HepG2 (cell line): Measurements from ENCODE around the gene DGCR6L. TPM values are rescaled to one million over a fixed set of nuclear protein-coding genes. Genes with fewer than 3 reads are reported as not detected.

Experiments
- ATAC-seq: fragments of 200-7000 bp; cut with Tn5 transposase; 3 replicates; pipeline ENCODE4 v1.9.1; 2020; ENCODE audit warnings: mild to moderate bottlenecking, moderate library complexity
- BruUV-seq: library from RNA; stranded (reverse); fragments of 400-500 nt; replicated peaks from 2 replicates; lab custom pipeline; 2021; lab: Mats Ljungman, UMichigan
- CTCF ChIA-PET: fragments of 300-600 bp; formaldehyde crosslinking; extraction: SDS; loops from one replicate; lab custom pipeline; 2021; ENCODE audit warnings: low total read pairs, inconsistent platforms, low intra/inter-chr PET ratio; lab: Yijun Ruan, JAX
- POLR2A ChIA-PET: fragments of 350-600 bp; sonication (Branson Sonifier 250); formaldehyde crosslinking; loops from one replicate; lab custom pipeline; 2020; ENCODE audit warnings: antibody characterized with exemption, inconsistent platforms; lab: Yijun Ruan, JAX
- DNase-seq: peaks from one replicate; pipeline ENCODE4 v3.0.0-alpha.2; 2015; ENCODE audit warnings: low spot score
- FAIRE-seq: peaks from 3 replicates; lab custom pipeline; 2011; peaks lifted over from hg19 to GRCh38; lab: Jason Lieb, UNC
- H2AFZ ChIP-seq: one replicate; pipeline ENCODE4 v1.6.1; 2011; ENCODE audit warnings: low read length, inconsistent platforms
- H3K27ac ChIP-seq: fragments of 300-600 bp; 3 replicates; pipeline ENCODE4 v1.8.0; 2011; ENCODE audit warnings: mixed run types, mild to moderate bottlenecking, mixed read lengths, low read length, inconsistent platforms; ENCODE audit not compliant: insufficient read depth; ENCODE audit errors: extremely low read length
- H3K27me3 ChIP-seq, 2 experiments: fragments of 200-600 bp in 1 of 2; 2 replicates in 1 of 2; 3 replicates in 1 of 2; pipeline versions ENCODE4 v1.6.0 to v1.8.0; 2011; ENCODE audit warnings: low read length in 2 of 2, mild to moderate bottlenecking in 2 of 2, moderate library complexity in 2 of 2, inconsistent platforms in 1 of 2; ENCODE audit not compliant: insufficient read depth in 2 of 2, control insufficient read depth in 1 of 2
- H3K36me3 ChIP-seq, 2 experiments: fragments of 200-600 bp in 1 of 2; replicated peaks in 1 of 2; 2 replicates in 1 of 2; 3 replicates in 1 of 2; pipeline versions ENCODE4 v1.5.1 to v1.8.0; 2011; ENCODE audit warnings: low read length in 2 of 2, inconsistent platforms in 1 of 2; ENCODE audit not compliant: insufficient read depth in 2 of 2, control insufficient read depth in 1 of 2
- H3K4me1 ChIP-seq: 2 replicates; pipeline ENCODE4 v1.5.1; 2012; ENCODE audit warnings: low read length, inconsistent platforms; ENCODE audit not compliant: insufficient read depth
- H3K4me2 ChIP-seq: 2 replicates; pipeline ENCODE4 v1.6.0; 2011; ENCODE audit warnings: low read depth, low read length, inconsistent platforms
- H3K4me3 ChIP-seq, 3 experiments: fragments of 200-600 bp in 1 of 3; sonication (generic), shearing (Covaris generic) in 1 of 3; replicated peaks in 1 of 3; 2 replicates each; pipeline ENCODE4 v1.5.1; 2011 to 2016; ENCODE audit warnings: low read length in 3 of 3, inconsistent platforms in 2 of 3, low read depth in 2 of 3, mild to moderate bottlenecking in 2 of 3, control low read depth in 1 of 3, mixed read lengths in 1 of 3; ENCODE audit not compliant: insufficient read depth in 1 of 3
- H3K79me2 ChIP-seq: one replicate; pipeline ENCODE4 v1.6.1; 2011; ENCODE audit warnings: low read length, inconsistent platforms; ENCODE audit not compliant: insufficient read depth
- H3K9ac ChIP-seq: 2 replicates; pipeline ENCODE4 v1.6.0; 2011; ENCODE audit warnings: mild to moderate bottlenecking, low read depth, low read length, inconsistent platforms; ENCODE audit not compliant: insufficient read depth
- H3K9me3 ChIP-seq: 2 replicates; pipeline ENCODE4 v1.5.1; 2012; ENCODE audit warnings: mild to moderate bottlenecking, low read length
- H4K20me1 ChIP-seq: 2 replicates; pipeline ENCODE4 v1.6.0; 2011; ENCODE audit warnings: inconsistent platforms, mild to moderate bottlenecking, low read length, moderate library complexity; ENCODE audit not compliant: insufficient read depth
- CBX2 ChIP-seq, 2 experiments: fragments of 200-600 bp in 1 of 2; sonication (generic); formaldehyde crosslinking in 1 of 2; IDR thresholded peaks; 2 replicates each; pipeline versions ENCODE4 v1.7.0 to v1.8.1; 2018 to 2022; ENCODE audit warnings: low read depth in 2 of 2, low read length in 1 of 2, mild to moderate bottlenecking in 1 of 2, missing genetic modification reagents in 1 of 2
- HDAC1 ChIP-seq: sonication (generic); formaldehyde crosslinking; IDR thresholded peaks from 2 replicates; pipeline ENCODE4 v1.5.1; 2020; ENCODE audit warnings: mild to moderate bottlenecking, missing genetic modification reagents
- MEF2D ChIP-seq: sonication (generic); formaldehyde crosslinking; IDR thresholded peaks from 2 replicates; pipeline ENCODE4 v1.5.1; 2020; ENCODE audit warnings: mild to moderate bottlenecking, missing genetic modification reagents
- MIER3 ChIP-seq: IDR thresholded peaks from 2 replicates; pipeline ENCODE4 v1.6.1; 2016; ENCODE audit warnings: missing compliant biosample characterization, borderline replicate concordance
- REL ChIP-seq: sonication (generic); formaldehyde crosslinking; conservative IDR thresholded peaks from 2 replicates; pipeline ENCODE4 v1.8.0; 2022; ENCODE audit warnings: mild to moderate bottlenecking, missing genetic modification reagents, moderate library complexity
- ZBTB20 ChIP-seq: sonication (generic); formaldehyde crosslinking; IDR thresholded peaks from 2 replicates; pipeline ENCODE4 v1.8.1; 2023; ENCODE audit warnings: missing genetic modification reagents, low read depth, mild to moderate bottlenecking, borderline replicate concordance
- ZFP36 ChIP-seq: fragments of 150-350 bp; IDR thresholded peaks from 2 replicates; pipeline ENCODE4 v1.6.1; 2018; ENCODE audit warnings: borderline replicate concordance, low read length, low read depth; ENCODE audit not compliant: partially characterized antibody
- ZNF143 ChIP-seq: sonication (generic); formaldehyde crosslinking; IDR thresholded peaks from 2 replicates; pipeline ENCODE4 v1.4.0; 2020; ENCODE audit warnings: missing genetic modification reagents
- ZNF615 ChIP-seq: sonication (generic); formaldehyde crosslinking; IDR thresholded peaks from 2 replicates; pipeline ENCODE4 v1.5.0; 2020; ENCODE audit warnings: mild to moderate bottlenecking, missing genetic modification reagents, borderline replicate concordance
- ZNF616 ChIP-seq: sonication (generic); formaldehyde crosslinking; IDR thresholded peaks from 2 replicates; pipeline ENCODE4 v1.5.0; 2020; ENCODE audit warnings: low read depth, mild to moderate bottlenecking, missing genetic modification reagents
- ZNF737 ChIP-seq: sonication (generic); formaldehyde crosslinking; IDR thresholded peaks from 2 replicates; pipeline ENCODE4 v1.5.0; 2020; ENCODE audit warnings: missing genetic modification reagents, mild to moderate bottlenecking, borderline replicate concordance
- ZNF83 ChIP-seq: sonication (generic); formaldehyde crosslinking; IDR thresholded peaks from 2 replicates; pipeline ENCODE4 v1.4.0; 2020; ENCODE audit warnings: missing genetic modification reagents, mild to moderate bottlenecking, borderline replicate concordance
- WGBS: methylation state at CpG from one replicate; pipeline ENCODE4 v1.1.6; 2017; ENCODE audit warnings: low lambda C conversion rate; 5-methylcytosine and 5-hydroxymethylcytosine counted together
- in situ Hi-C: cut with HindIII; loops from 2 replicates; pipeline ENCODE4 v1.10.0; 2017; ENCODE audit warnings: low pct_unique_long_range_greater_than_20kb; ENCODE audit not compliant: extremely low pct_ligation_motif_present
- intact Hi-C: fragments of 100-400 bp; cut with micrococcal nuclease; formaldehyde crosslinking; loops from one replicate; pipeline ENCODE4 v1.10.0; 2022; ENCODE audit not compliant: unreplicated experiment
- polyA plus RNA-seq, 8 experiments: library from polyadenylated mRNA; depleted of rRNA in 3 of 8; stranded (reverse) in 7 of 8; unstranded in 1 of 8; fragments of >200 nt; fragmentation: Illumina TruSeq in 4 of 8; extraction: Trizol in 4 of 8; gene quantifications; 2 replicates each; pipeline versions ENCODE4 v1.2.1 to v1.2.3, GENCODE V29; 2011 to 2016; ENCODE audit warnings: low read depth in 4 of 8, missing spikeins in 1 of 8, mixed read lengths in 1 of 8; ENCODE audit not compliant: insufficient read depth in 1 of 8
- total RNA-seq, 5 experiments: library from RNA; depleted of rRNA; stranded (reverse); fragments of >200 nt; fragmentation: Illumina TruSeq; extraction: Trizol; gene quantifications; 2 replicates each; pipeline ENCODE4 v1.2.3, GENCODE V29; 2016; ENCODE audit warnings: low read depth in 1 of 5
- TF ChIP-seq, protein P1 (sequence below): sonication (generic); formaldehyde crosslinking; IDR thresholded peaks from 2 replicates; pipeline ENCODE4 v1.4.0; 2020; ENCODE audit warnings: low read depth, mild to moderate bottlenecking, missing genetic modification reagents
- TF ChIP-seq, protein P2 (sequence below): sonication (generic); formaldehyde crosslinking; IDR thresholded peaks from 2 replicates; pipeline ENCODE4 v1.4.0; 2020; ENCODE audit warnings: missing genetic modification reagents
- TF ChIP-seq, protein P3 (sequence below): sonication (generic); formaldehyde crosslinking; IDR thresholded peaks from 2 replicates; pipeline ENCODE4 v1.4.0; 2020; ENCODE audit warnings: mild to moderate bottlenecking, missing genetic modification reagents
- TF ChIP-seq, protein P4 (sequence below): sonication (generic); formaldehyde crosslinking; IDR thresholded peaks from 2 replicates; pipeline ENCODE4 v1.5.1; 2020; ENCODE audit warnings: missing genetic modification reagents, mild to moderate bottlenecking, borderline replicate concordance

Gene DGCR6L
- total and polyA plus RNA-seq, 2 of the 13 experiments (the other 11 are each of a cell fraction or from before 2014, with no cell fraction given): 17.5 to 35.3 TPM

DNA sequence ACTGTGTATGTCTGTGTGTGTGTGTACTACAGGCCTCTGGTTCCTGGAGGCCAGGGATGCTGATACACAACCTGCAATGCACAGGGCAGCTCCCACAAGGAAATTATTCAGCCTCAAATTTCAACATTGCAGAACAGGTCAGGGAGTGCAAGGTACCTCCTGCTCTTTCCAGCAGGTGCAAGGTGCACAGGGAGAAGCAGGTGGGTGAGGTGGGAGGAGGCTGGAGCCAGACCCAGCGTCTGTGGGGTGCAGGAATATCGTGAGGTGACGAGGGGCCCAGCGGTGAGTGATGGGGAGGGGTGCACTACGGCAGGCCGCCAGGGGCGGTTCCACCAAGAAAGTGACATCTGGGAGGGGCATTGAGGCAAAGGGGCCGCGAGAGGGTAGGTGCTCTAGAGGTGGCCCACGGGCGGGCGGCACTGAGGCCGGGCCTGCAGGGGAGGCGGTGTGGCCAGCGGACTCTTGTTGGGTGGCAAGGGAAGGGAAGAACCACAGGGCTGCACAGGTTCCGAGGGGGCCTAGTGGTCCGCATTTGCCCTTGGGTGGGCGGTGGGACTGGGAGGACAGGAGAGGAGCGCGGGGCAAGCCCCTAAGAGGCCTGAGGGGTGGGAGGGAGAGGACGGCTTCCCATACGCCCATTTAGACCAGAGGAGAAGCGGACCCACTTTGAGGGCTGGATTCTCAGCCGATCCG lies 21.6 kb downstream of the DGCR6L start:
- ATAC-seq (no peak; the same call in 1 of the 3 replicates), DNase-seq (no peak), FAIRE-seq (no peak)
- H3K4me3 ChIP-seq: no peak overlapping the region
- in situ Hi-C loops: loop anchor here (25.0 kb wide), 1 partner anchor 1336 kb away; no protein-coding TSS in a partner anchor
- H3K9me3 ChIP-seq: no peaks in the 10 kb centered on the region
- H4K20me1 ChIP-seq: no peaks in the 10 kb centered on the region
- peak overlapping the region; percentile 66; the same call in 1 of the 2 replicates for H3K4me2 ChIP-seq
- POLR2A ChIA-PET: no interaction called here
- no peak overlapping the region for H3K27ac ChIP-seq
- no peaks in the 10 kb centered on the region for H3K4me1 ChIP-seq
- intact Hi-C loops: no loop called here
- WGBS: 40% methylated on average over 25 of the region's 25 CpGs
- H3K79me2 ChIP-seq: no peaks in the 10 kb centered on the region
- peaks cover 4 to 67% of the 10 kb centered on the region in 2 experiments for H3K27me3 ChIP-seq
- no peak overlapping the region for H3K9ac ChIP-seq
- CTCF ChIA-PET: no interaction called here
- BruUV-seq: no TSS peak
- no peak overlapping the region for H2AFZ ChIP-seq
- H3K36me3 ChIP-seq: no peaks in the 10 kb centered on the region
- no peak for TF ChIP-seq ZNF143
- TF ChIP-seq, protein P1, sequence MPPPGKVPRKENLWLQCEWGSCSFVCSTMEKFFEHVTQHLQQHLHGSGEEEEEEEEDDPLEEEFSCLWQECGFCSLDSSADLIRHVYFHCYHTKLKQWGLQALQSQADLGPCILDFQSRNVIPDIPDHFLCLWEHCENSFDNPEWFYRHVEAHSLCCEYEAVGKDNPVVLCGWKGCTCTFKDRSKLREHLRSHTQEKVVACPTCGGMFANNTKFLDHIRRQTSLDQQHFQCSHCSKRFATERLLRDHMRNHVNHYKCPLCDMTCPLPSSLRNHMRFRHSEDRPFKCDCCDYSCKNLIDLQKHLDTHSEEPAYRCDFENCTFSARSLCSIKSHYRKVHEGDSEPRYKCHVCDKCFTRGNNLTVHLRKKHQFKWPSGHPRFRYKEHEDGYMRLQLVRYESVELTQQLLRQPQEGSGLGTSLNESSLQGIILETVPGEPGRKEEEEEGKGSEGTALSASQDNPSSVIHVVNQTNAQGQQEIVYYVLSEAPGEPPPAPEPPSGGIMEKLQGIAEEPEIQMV (CRISPR knock-in tag): no peak
- TF ChIP-seq MIER3 (CRISPR knock-in tag): no peak
- TF ChIP-seq, protein P2, sequence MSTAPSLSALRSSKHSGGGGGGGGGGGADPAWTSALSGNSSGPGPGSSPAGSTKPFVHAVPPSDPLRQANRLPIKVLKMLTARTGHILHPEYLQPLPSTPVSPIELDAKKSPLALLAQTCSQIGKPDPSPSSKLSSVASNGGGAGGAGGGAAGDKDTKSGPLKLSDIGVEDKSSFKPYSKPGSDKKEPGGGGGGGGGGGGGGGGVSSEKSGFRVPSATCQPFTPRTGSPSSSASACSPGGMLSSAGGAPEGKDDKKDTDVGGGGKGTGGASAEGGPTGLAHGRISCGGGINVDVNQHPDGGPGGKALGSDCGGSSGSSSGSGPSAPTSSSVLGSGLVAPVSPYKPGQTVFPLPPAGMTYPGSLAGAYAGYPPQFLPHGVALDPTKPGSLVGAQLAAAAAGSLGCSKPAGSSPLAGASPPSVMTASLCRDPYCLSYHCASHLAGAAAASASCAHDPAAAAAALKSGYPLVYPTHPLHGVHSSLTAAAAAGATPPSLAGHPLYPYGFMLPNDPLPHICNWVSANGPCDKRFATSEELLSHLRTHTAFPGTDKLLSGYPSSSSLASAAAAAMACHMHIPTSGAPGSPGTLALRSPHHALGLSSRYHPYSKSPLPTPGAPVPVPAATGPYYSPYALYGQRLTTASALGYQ: no peak
- TF ChIP-seq, protein P3, sequence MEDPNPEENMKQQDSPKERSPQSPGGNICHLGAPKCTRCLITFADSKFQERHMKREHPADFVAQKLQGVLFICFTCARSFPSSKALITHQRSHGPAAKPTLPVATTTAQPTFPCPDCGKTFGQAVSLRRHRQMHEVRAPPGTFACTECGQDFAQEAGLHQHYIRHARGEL (CRISPR knock-in tag): no peak
- no peak for TF ChIP-seq MEF2D (CRISPR knock-in tag)
- TF ChIP-seq HDAC1: no peak
- TF ChIP-seq ZBTB20 (CRISPR knock-in tag): no peak
- TF ChIP-seq ZNF615 (CRISPR knock-in tag): no peak
- TF ChIP-seq ZNF737: no peak
- TF ChIP-seq REL: no peak
- no peak for TF ChIP-seq ZNF616 (CRISPR knock-in tag)
- no peak for TF ChIP-seq ZFP36
- TF ChIP-seq CBX2 (IDR thresholded peaks at IDR 0.05; ENCODE audit: low read depth, low read length): no peak
- no peak for TF ChIP-seq CBX2 (CRISPR knock-in tag; IDR thresholded peaks at IDR 0.05; ENCODE audit: low read depth)
- TF ChIP-seq, protein P4, sequence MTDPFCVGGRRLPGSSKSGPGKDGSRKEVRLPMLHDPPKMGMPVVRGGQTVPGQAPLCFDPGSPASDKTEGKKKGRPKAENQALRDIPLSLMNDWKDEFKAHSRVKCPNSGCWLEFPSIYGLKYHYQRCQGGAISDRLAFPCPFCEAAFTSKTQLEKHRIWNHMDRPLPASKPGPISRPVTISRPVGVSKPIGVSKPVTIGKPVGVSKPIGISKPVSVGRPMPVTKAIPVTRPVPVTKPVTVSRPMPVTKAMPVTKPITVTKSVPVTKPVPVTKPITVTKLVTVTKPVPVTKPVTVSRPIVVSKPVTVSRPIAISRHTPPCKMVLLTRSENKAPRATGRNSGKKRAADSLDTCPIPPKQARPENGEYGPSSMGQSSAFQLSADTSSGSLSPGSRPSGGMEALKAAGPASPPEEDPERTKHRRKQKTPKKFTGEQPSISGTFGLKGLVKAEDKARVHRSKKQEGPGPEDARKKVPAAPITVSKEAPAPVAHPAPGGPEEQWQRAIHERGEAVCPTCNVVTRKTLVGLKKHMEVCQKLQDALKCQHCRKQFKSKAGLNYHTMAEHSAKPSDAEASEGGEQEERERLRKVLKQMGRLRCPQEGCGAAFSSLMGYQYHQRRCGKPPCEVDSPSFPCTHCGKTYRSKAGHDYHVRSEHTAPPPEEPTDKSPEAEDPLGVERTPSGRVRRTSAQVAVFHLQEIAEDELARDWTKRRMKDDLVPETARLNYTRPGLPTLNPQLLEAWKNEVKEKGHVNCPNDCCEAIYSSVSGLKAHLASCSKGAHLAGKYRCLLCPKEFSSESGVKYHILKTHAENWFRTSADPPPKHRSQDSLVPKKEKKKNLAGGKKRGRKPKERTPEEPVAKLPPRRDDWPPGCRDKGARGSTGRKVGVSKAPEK: no peak
- TF ChIP-seq ZNF83 (CRISPR knock-in tag): no peak
